ENCODE measurements around the gene ZBTB16.

DNA sequence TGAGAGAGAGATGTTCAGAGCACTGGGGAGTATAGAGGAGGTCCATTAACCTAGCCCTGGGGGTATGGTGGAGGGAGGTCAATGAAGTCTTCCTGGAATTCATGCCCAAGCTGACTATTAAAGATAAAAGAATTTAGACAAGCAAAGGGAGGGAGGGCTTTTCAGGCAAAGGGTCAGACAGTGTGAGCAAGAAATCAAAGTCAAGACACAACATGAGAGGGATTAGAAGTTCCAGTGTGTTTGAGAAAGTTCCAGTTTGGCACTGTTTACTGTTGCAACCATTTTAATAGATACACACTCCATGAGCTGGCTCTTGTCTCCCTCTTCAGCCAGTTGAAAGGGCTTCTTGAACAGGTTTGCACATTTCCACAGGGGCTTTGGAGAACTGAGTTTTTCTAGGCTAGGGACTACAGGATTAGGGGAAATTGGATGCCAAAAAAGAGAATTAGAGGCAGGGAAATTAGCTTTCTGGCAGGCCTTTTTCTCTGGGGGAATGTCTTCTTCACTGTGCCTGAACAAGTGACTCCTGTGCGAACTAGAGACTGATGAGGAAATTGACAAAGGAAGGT, 222.0 kb downstream of the ZBTB16 start:
- TF ChIP-seq, protein P1, sequence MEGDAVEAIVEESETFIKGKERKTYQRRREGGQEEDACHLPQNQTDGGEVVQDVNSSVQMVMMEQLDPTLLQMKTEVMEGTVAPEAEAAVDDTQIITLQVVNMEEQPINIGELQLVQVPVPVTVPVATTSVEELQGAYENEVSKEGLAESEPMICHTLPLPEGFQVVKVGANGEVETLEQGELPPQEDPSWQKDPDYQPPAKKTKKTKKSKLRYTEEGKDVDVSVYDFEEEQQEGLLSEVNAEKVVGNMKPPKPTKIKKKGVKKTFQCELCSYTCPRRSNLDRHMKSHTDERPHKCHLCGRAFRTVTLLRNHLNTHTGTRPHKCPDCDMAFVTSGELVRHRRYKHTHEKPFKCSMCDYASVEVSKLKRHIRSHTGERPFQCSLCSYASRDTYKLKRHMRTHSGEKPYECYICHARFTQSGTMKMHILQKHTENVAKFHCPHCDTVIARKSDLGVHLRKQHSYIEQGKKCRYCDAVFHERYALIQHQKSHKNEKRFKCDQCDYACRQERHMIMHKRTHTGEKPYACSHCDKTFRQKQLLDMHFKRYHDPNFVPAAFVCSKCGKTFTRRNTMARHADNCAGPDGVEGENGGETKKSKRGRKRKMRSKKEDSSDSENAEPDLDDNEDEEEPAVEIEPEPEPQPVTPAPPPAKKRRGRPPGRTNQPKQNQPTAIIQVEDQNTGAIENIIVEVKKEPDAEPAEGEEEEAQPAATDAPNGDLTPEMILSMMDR (IDR thresholded peaks at IDR 0.05; ENCODE audit: low read length), result no peak
- TF ChIP-seq EZH2 (optimal IDR thresholded peaks at IDR 0.05; ENCODE audit: low read depth, low read length) (no peak), EZH2phosphoT487 (IDR thresholded peaks at IDR 0.05; ENCODE audit: low read length) (no peak)

Measured in MM.1S (cell line).